Kidney capillary endothelial cell (primary cell): ENCODE measurements around the gene MSL3B.

Experiments
- DNase-seq: peaks from one replicate; pipeline ENCODE4 v3.0.0-alpha.2; 2018; ENCODE audit warnings: low spot score

Gene MSL3B

GRCh38 chr2:233817361-233817911 lies 50.8 kb downstream of the MSL3B start:
- no peak for DNase-seq

- no peak for DNase-seq
Measured at GRCh38 chr2:233816771-233817170, 51.4 kb downstream of the MSL3B start.

DNA sequence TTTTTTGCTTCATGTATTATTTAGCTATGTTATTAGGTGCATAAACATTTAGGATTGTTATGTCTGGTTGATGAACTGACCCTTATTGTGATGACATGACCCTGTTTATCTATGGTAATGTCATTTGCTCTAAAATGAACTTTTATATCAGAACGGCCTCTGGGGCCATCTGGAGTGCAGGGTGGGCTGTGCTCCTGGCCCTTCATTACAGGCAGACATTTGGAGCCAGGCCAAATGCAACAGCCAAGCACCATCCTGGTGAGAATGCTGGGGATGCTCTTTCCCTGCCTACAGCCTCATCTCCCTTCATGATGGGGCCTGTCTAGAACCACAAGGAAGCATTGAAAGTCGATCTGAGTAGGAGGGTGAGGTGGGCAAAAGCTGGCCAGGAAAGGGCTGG lies 51.9 kb downstream of the MSL3B start:
- no peak for DNase-seq

- no peak for DNase-seq
Measured at GRCh38 chr2:233815861-233816260, 52.3 kb downstream of the MSL3B start.
